Measurements from ENCODE around the gene PCCA.

Gene PCCA

GRCh38 chr13:100330662-100331061, 241.8 kb downstream of the PCCA start:
- FAIRE-seq, result no peak
- DNase-seq (ENCODE audit: insufficient read length), result no peak
- no peak for TF ChIP-seq TAF1 (IDR thresholded peaks at IDR 0.05; ENCODE audit: borderline replicate concordance, low read depth, low read length)
- no peak for TF ChIP-seq POLR2A (IDR thresholded peaks at IDR 0.05; ENCODE audit: low read depth, low read length)
- no peak for TF ChIP-seq POLR2AphosphoS5 (IDR thresholded peaks at IDR 0.05; ENCODE audit: low read depth, low read length)

GRCh38 chr13:100333141-100333540, 244.2 kb downstream of the PCCA start:
- TF ChIP-seq TAF1 (IDR thresholded peaks at IDR 0.05; ENCODE audit: borderline replicate concordance, low read depth, low read length), result no peak
- TF ChIP-seq POLR2AphosphoS5 (IDR thresholded peaks at IDR 0.05; ENCODE audit: low read depth, low read length), result no peak
- TF ChIP-seq POLR2A (IDR thresholded peaks at IDR 0.05; ENCODE audit: low read depth, low read length), result no peak
- FAIRE-seq (no peak), DNase-seq (ENCODE audit: insufficient read length) (no peak)

- FAIRE-seq (no peak), DNase-seq (ENCODE audit: insufficient read length) (no peak)
- TF ChIP-seq TAF1 (IDR thresholded peaks at IDR 0.05; ENCODE audit: borderline replicate concordance, low read depth, low read length) (no peak), POLR2A (IDR thresholded peaks at IDR 0.05; ENCODE audit: low read depth, low read length) (no peak), POLR2AphosphoS5 (IDR thresholded peaks at IDR 0.05; ENCODE audit: low read depth, low read length) (no peak)
Measured at GRCh38 chr13:100334214-100334613, 245.3 kb downstream of the PCCA start.

- no peak for FAIRE-seq
- no peak for DNase-seq (ENCODE audit: insufficient read length)
- TF ChIP-seq TAF1 (IDR thresholded peaks at IDR 0.05; ENCODE audit: borderline replicate concordance, low read depth, low read length) (no peak), POLR2A (IDR thresholded peaks at IDR 0.05; ENCODE audit: low read depth, low read length) (no peak), POLR2AphosphoS5 (IDR thresholded peaks at IDR 0.05; ENCODE audit: low read depth, low read length) (no peak)
Measured at GRCh38 chr13:100336795-100337516, 248.1 kb downstream of the PCCA start.

GRCh38 chr13:100338275-100338674, 249.4 kb downstream of the PCCA start:
- no peak for DNase-seq (ENCODE audit: insufficient read length)
- TF ChIP-seq TAF1 (IDR thresholded peaks at IDR 0.05; ENCODE audit: borderline replicate concordance, low read depth, low read length) (no peak), POLR2AphosphoS5 (IDR thresholded peaks at IDR 0.05; ENCODE audit: low read depth, low read length) (no peak), POLR2A (IDR thresholded peaks at IDR 0.05; ENCODE audit: low read depth, low read length) (no peak)
- FAIRE-seq, result no peak

- FAIRE-seq (no peak), DNase-seq (ENCODE audit: insufficient read length) (no peak)
- TF ChIP-seq TAF1 (IDR thresholded peaks at IDR 0.05; ENCODE audit: borderline replicate concordance, low read depth, low read length) (no peak), POLR2A (IDR thresholded peaks at IDR 0.05; ENCODE audit: low read depth, low read length) (no peak), POLR2AphosphoS5 (IDR thresholded peaks at IDR 0.05; ENCODE audit: low read depth, low read length) (no peak)
Measured at GRCh38 chr13:100339411-100339940, 250.6 kb downstream of the PCCA start.

GRCh38 chr13:100340865-100341264, 252.0 kb downstream of the PCCA start:
- no peak for TF ChIP-seq POLR2AphosphoS5 (IDR thresholded peaks at IDR 0.05; ENCODE audit: low read depth, low read length)
- TF ChIP-seq TAF1 (IDR thresholded peaks at IDR 0.05; ENCODE audit: borderline replicate concordance, low read depth, low read length), result no peak
- no peak for TF ChIP-seq POLR2A (IDR thresholded peaks at IDR 0.05; ENCODE audit: low read depth, low read length)
- FAIRE-seq, result no peak

GRCh38 chr13:100341327-100341726, 252.4 kb downstream of the PCCA start:
- no peak for TF ChIP-seq TAF1 (IDR thresholded peaks at IDR 0.05; ENCODE audit: borderline replicate concordance, low read depth, low read length)
- TF ChIP-seq POLR2AphosphoS5 (IDR thresholded peaks at IDR 0.05; ENCODE audit: low read depth, low read length), result no peak
- TF ChIP-seq POLR2A (IDR thresholded peaks at IDR 0.05; ENCODE audit: low read depth, low read length), result no peak
- DNase-seq (ENCODE audit: insufficient read length), result no peak
- no peak for FAIRE-seq

More at GRCh38 chr13:100340865-100341264, 252.0 kb downstream of the PCCA start:
- DNase-seq (ENCODE audit: insufficient read length), result no peak

- FAIRE-seq, result no peak
- TF ChIP-seq POLR2A (IDR thresholded peaks at IDR 0.05; ENCODE audit: low read depth, low read length), result no peak
- no peak for TF ChIP-seq TAF1 (IDR thresholded peaks at IDR 0.05; ENCODE audit: borderline replicate concordance, low read depth, low read length)
- TF ChIP-seq POLR2AphosphoS5 (IDR thresholded peaks at IDR 0.05; ENCODE audit: low read depth, low read length), result no peak
- DNase-seq (ENCODE audit: insufficient read length), result no peak
Measured at GRCh38 chr13:100344544-100344943, 255.7 kb downstream of the PCCA start.

GRCh38 chr13:100347968-100348367, 259.1 kb downstream of the PCCA start:
- DNase-seq (ENCODE audit: insufficient read length), result no peak
- FAIRE-seq, result no peak
- TF ChIP-seq TAF1 (IDR thresholded peaks at IDR 0.05; ENCODE audit: borderline replicate concordance, low read depth, low read length), result no peak
- no peak for TF ChIP-seq POLR2A (IDR thresholded peaks at IDR 0.05; ENCODE audit: low read depth, low read length)
- no peak for TF ChIP-seq POLR2AphosphoS5 (IDR thresholded peaks at IDR 0.05; ENCODE audit: low read depth, low read length)

GRCh38 chr13:100349594-100349993, 260.7 kb downstream of the PCCA start:
- no peak for DNase-seq (ENCODE audit: insufficient read length)
- no peak for FAIRE-seq
- TF ChIP-seq POLR2A (IDR thresholded peaks at IDR 0.05; ENCODE audit: low read depth, low read length) (no peak), TAF1 (IDR thresholded peaks at IDR 0.05; ENCODE audit: borderline replicate concordance, low read depth, low read length) (no peak), POLR2AphosphoS5 (IDR thresholded peaks at IDR 0.05; ENCODE audit: low read depth, low read length) (no peak)

- no peak for DNase-seq (ENCODE audit: insufficient read length)
- TF ChIP-seq TAF1 (IDR thresholded peaks at IDR 0.05; ENCODE audit: borderline replicate concordance, low read depth, low read length), result no peak
- FAIRE-seq, result no peak
Measured at GRCh38 chr13:100350601-100351000, 261.7 kb downstream of the PCCA start.

All from GM12892 (cell line).